NCI-H1105 (cell line): ENCODE data around the gene B4GALNT3.

ENCODE experiments used
- DNase-seq: peaks from one replicate; lab custom pipeline; 2025; lab: John Stamatoyannopoulos, UW

B4GALNT3 gene

DNA sequence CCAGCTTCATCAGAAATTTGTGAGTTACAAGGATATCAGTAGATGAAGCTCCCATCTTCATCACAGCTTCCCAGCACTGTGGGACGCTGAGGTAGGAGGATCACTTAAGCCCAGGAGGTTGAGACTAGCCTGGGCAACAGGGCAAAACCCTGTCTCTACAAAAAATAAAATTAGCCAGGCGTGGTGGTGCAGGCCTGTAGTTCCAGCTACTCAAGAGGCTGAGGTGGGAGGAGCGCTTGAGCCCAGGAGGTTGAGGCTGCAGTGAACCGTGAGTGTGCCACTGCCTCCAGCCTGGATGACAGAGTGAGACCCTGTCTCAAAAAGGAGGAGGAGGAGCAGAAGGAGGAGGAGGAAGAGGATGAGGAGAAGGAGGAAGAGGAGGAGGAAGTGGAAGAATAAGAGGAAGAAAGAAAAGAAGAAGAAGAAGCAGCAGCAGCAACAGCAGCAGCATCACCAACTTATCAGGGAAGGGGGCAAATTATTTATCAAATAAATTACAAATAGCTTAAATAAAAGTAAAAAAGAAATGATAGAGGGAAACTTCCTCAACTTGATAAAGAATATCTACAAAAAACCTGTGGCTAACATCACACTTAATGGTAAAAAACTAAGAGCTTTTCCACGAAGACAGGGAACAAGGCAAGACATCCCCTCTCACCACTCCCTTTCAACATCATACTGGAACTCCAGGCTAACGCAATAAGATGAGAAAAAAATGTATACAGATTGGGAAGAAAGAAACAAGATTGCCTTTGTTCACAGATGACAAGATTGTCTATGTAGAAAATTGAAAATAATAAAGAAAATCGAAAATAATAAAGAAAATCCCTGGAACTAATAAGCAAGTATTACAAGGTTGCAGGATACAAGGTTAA is 133.9 kb downstream of the B4GALNT3 start:
- DNase-seq, result no peak

DNA sequence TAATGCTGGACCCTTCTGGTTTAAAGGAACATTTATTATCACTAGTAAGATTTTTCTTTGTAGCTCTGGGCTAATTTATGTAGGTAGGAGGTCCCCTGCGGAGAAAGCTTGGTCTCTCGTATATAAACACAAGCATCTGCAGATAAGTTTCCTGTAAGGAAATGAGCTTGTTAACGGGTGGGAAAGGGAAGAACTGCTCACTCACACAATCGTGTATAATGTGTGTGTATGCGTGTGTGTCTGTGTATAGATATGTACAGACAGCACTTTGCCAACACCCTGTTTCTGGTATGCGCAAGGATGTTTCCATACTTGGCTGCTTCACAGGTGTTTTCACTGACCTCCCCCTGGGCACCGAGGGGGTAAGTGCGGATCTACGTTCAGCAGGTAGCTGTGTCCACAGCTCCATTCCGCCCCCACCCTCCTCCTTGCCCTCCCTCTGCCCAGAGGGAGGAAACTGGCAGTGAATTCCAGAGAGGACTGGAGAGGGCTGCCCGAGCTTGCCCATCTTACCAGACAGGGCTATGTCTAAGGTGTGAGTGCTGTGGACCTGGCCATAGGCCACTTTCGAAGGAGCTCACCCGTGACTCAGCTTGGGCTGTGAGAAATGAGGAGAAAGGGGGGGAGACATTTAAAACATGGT is 138.3 kb downstream of the B4GALNT3 start:
- no peak for DNase-seq

DNA sequence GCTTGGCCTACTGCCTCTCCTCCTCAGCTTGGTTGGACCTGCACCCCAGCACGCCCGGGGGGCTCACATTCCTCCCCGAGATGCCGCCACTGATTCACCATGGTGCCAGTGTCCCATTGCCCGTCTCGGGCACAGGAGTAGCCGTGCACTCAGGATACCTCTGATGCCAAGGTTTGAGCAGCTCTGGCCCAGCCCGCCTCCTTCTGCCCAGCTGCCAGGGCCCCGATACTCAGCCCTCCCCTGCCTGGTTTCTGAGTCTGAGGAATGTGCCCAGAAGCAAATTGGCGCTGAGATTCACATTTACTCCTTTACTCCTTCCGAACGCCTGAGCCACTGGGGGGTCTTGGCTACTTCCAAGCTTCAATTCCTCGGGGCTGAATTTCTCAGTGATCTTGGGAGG is 140.0 kb downstream of the B4GALNT3 start:
- no peak for DNase-seq

DNA sequence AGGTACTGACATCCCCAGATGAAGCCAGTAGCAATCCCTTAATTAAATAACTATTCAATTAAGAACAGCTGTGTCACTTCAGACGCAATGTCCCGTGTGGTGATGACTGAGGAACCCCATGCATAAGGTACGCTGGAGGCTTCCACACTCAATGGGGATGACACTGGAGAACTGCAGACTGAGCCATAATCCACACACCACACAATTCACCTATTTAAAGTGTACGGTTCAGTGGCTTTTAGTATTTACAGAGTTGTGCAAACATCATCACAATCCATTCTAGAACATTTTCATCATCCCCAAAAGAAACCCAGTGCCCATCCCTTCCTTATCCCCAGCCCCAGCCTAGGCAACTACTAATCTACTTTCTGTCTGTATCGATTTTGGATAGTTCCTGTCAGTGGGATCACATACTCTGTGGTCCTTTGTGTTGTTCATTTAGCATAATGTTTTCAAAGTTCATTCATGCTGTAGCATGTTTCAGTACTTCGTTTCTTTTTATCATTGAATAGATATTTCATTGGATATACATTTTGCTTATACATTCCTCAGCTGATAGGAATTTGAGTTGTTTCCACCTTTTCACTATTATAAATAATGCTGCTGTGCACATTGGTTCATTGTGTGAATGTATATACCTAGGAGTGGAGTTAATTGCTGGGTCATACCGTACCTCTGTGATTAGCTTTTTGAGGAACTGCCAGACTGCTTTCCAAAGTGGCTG is 142.4 kb downstream of the B4GALNT3 start:
- DNase-seq, result no peak

DNA sequence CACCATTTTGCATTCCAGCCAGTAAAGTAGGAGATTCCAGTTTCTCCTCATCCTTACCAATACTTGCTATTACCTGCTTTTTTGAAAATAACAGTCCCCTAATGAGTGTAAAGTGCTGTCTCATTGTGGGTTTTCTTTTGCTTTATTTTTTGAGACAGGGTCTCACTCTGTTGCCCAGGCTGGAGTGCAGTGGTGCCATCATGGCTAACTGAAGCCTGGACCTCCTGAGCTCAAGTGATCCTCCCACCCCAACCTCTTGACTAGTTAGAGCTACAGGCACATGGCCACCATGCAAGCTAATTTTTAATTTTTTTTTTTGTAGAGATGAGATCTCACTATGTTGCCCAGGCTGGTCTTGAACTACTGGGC is 142.9 kb downstream of the B4GALNT3 start:
- DNase-seq, result no peak

- DNase-seq, result no peak
Observed at GRCh38 chr12:604956-605355, 145.2 kb downstream of the B4GALNT3 start.

- DNase-seq, result no peak
Observed at GRCh38 chr12:607541-608001, 147.8 kb downstream of the B4GALNT3 start.

- DNase-seq, result no peak
Observed at GRCh38 chr12:608413-608812, 148.7 kb downstream of the B4GALNT3 start.

DNA sequence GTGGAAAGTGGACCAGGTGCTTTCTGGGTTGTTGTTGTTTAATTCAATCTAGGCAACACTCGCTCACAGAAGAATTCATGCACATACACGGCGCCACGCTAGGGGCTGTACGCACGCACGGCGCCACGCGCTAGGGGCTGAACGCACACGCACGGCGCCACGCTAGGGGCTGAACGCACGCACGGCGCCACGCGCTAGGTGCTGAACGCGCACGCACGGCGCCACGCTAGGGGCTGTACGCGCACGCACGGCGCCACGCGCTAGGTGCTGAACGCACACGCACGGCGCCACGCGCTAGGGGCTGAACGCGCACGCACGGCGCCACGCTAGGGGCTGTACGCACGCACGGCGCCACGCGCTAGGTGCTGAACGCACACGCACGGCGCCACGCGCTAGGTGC is 149.2 kb downstream of the B4GALNT3 start:
- DNase-seq, result no peak

GRCh38 chr12:611721-612120 is 152.0 kb downstream of the B4GALNT3 start:
- no peak for DNase-seq

- DNase-seq, result no peak
Observed at GRCh38 chr12:612293-612692, 152.6 kb downstream of the B4GALNT3 start.

DNA sequence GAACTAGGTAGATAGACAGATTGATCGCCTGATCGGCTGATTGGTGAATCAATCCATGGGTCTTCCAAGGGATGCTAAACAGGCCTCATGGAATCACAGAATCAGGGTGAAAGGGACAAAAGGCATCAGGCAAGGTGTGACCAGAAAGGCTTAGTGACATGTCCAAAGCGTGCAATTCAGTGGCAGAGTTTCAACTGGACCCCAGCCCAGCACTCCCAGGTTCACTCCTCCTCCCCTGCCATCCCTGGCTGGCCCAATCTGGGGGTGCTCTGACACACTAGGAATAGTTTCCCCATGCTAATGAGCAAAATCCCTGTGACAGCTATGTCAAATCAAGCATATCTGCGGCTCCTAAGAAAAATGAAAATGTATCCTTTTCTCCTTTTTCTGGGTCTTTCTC is 153.1 kb downstream of the B4GALNT3 start:
- DNase-seq, result no peak
